ENCODE measurements around the gene SP100. TPM values are rescaled to one million over a fixed set of nuclear protein-coding genes. Genes with fewer than 3 reads are reported as not detected.

The SP100 gene
- total and polyA plus RNA-seq, 2 of the 4 experiments (the other 2 are of a cell fraction): 50.6 to 69.0 TPM

- H3K36me3 ChIP-seq (ENCODE audit: control insufficient read depth, insufficient read depth, low read length): peaks cover 1% of the 10 kb centered on the region
- H3K9me3 ChIP-seq (ENCODE audit: control insufficient read depth, insufficient read depth, low read length): no peaks in the 10 kb centered on the region
Measured at GRCh38 chr2:230492107-230492506, 76.1 kb downstream of the SP100 start.

More at GRCh38 chr2:230492107-230492506, 76.1 kb downstream of the SP100 start:
- dilution Hi-C loops (cut with HindIII; ENCODE audit: low sequenced_read_pairs, unreplicated experiment) (no loop called here), intact Hi-C loops (cut with micrococcal nuclease) (no loop called here), in situ Hi-C loops (cut with MboI; ENCODE audit: low sequenced_read_pairs) (no loop called here)
- ATAC-seq (ENCODE audit: low read depth) (no peak), DNase-seq (no peak)
- Histone ChIP-seq H4K91ac (ENCODE audit: insufficient read depth, low read depth, low read length) (no peak overlapping the region), H2BK15ac (ENCODE audit: low read depth, low read length) (no peak overlapping the region), H3K4me3 (ENCODE audit: insufficient read depth, low read depth, low read length) (no peak overlapping the region), H4K5ac (ENCODE audit: low read depth, low read length) (no peak overlapping the region), H3K27me3 (ENCODE audit: control insufficient read depth, insufficient read depth, low read length) (no peaks in the 10 kb centered on the region), H2BK120ac (ENCODE audit: low read depth, low read length) (no peak overlapping the region), H3K4me1 (ENCODE audit: control insufficient read depth, insufficient read depth, low read length) (no peaks in the 10 kb centered on the region), H3K23ac (ENCODE audit: low read depth, low read length) (no peak overlapping the region), H3K79me1 (ENCODE audit: low read depth in 1 of 2, low read length in 2 of 2) (no peaks in the 10 kb centered on the region; a peak in 1 of 4 replicates), H3K27ac (ENCODE audit: insufficient read depth, low read length) (no peak overlapping the region), H3K4ac (ENCODE audit: low read depth, low read length) (no peak overlapping the region), H2AK9ac (replicated peaks; ENCODE audit: low read depth, low read length, poor library complexity) (no peak overlapping the region), H2BK20ac (ENCODE audit: low read depth, low read length) (no peak overlapping the region), H4K20me1 (ENCODE audit: insufficient read depth, low read length) (no peaks in the 10 kb centered on the region), H3K14ac (replicated peaks; ENCODE audit: low read depth, low read length) (no peak overlapping the region), H3K18ac (ENCODE audit: low read depth, low read length) (no peak overlapping the region), H2AK5ac (ENCODE audit: low read depth, low read length) (no peak overlapping the region), H3K4me2 (ENCODE audit: low read depth, low read length) (no peak overlapping the region), H3K56ac (ENCODE audit: extremely low read depth, insufficient read depth, low read length) (no peak overlapping the region), H2BK5ac (ENCODE audit: low read depth, low read length, poor library complexity, severe bottlenecking) (no peak overlapping the region), H4K8ac (ENCODE audit: low read depth in 2 of 2, low read length in 2 of 2) (no peak overlapping the region), H3K9ac (ENCODE audit: low read depth, low read length) (no peak overlapping the region), H2AFZ (replicated peaks; ENCODE audit: low read length, poor library complexity) (no peak overlapping the region), H3K9me1 (ENCODE audit: insufficient read depth, low read length) (no peaks in the 10 kb centered on the region)
- BruUV-seq (replicated peaks): no TSS peak
- TF ChIP-seq RAD21 (IDR thresholded peaks at IDR 0.05; ENCODE audit: low read length) (no peak), MXI1 (IDR thresholded peaks at IDR 0.05; ENCODE audit: borderline replicate concordance, low read depth, low read length) (no peak), FOS (IDR thresholded peaks at IDR 0.05; ENCODE audit: low read depth, low read length) (no peak), SMC3 (IDR thresholded peaks at IDR 0.05; ENCODE audit: low read depth, low read length) (no peak), MAFK (IDR thresholded peaks at IDR 0.05; ENCODE audit: low read depth, low read length) (no peak), USF2 (IDR thresholded peaks at IDR 0.05; ENCODE audit: low read depth, low read length) (no peak), CEBPB (IDR thresholded peaks at IDR 0.05; ENCODE audit: low read depth, low read length) (no peak), POLR2A (IDR thresholded peaks at IDR 0.05; ENCODE audit: low read depth, low read length) (no peak), CTCF (conservative IDR thresholded peaks at IDR 0.05; ENCODE audit: low read depth, low read length) (no peak), ELK1 (IDR thresholded peaks at IDR 0.05; ENCODE audit: borderline replicate concordance, low read depth, low read length) (no peak), RFX5 (IDR thresholded peaks at IDR 0.05; ENCODE audit: low read depth, low read length) (no peak), MAZ (IDR thresholded peaks at IDR 0.05; ENCODE audit: borderline replicate concordance, low read depth, low read length) (no peak), BHLHE40 (IDR thresholded peaks at IDR 0.05; ENCODE audit: low read depth, low read length) (no peak)
- ChIA-PET POLR2A (ENCODE audit: unreplicated experiment) (no interaction called here), CTCF (no interaction called here)
- WGBS, 2 experiments (ENCODE audit: extremely low coverage in 2 of 2, insufficient read length in 1 of 2): no CpG with 5 or more reads among the region's 1 CpG
